GM23248 (cell line): ENCODE measurements around the gene CELSR1.

ENCODE experiments used
- EZH2 ChIP-seq: fragments of 200-600 bp; sonication (generic); IDR thresholded peaks from 2 replicates; pipeline ENCODE4 v1.6.1; 2018; ENCODE audit warnings: antibody characterized with exemption, mild to moderate bottlenecking; ENCODE audit not compliant: insufficient read depth, poor library complexity, severe bottlenecking
- EZH2phosphoT487 ChIP-seq: fragments of 200-600 bp; sonication (generic); IDR thresholded peaks from 2 replicates; pipeline ENCODE4 v1.6.1; 2018; ENCODE audit warnings: antibody characterized with exemption, moderate library complexity, mild to moderate bottlenecking, low read depth; ENCODE audit not compliant: insufficient read depth

DNA sequence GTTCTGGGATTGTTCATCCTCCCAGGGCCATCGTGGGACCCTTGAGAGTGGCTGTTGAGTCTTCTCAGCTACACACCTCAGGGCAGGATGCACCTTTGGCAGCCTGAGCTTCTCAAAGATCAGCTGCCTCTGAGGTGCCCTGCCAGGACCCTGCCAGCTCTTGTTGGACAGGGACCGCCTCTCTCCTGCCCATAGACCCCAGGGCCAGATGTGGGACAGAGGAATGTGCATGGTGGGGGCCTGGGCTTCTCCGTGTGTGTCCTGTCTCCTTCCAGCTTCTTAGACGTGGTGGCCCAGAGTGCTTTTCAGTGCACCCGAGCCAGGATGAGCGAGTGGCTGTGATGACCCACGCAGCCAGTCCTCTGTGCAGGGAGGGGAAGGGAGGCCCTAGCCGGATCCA lies 207.8 kb downstream of the CELSR1 start:
- no peak for TF ChIP-seq EZH2
- no peak for TF ChIP-seq EZH2phosphoT487
